ENCODE data around the gene TECPR1. TPM values are rescaled to one million over a fixed set of nuclear protein-coding genes. Genes with fewer than 3 reads are reported as not detected.

TECPR1 gene
- total and polyA plus RNA-seq, 2 experiments from 2014 or later: 8.2 to 27.8 TPM

- H3K79me2 ChIP-seq (ENCODE audit: insufficient read depth): peaks cover 22% of the 10 kb centered on the region
- WGBS, 2 experiments (ENCODE audit: low coverage in 1 of 2, low lambda C conversion rate in 2 of 2, missing lambda C conversion rate in 2 of 2): 95% methylated on average over 12 of the region's 12 CpGs
- H3K4me3 ChIP-seq: no peak overlapping the region
These were observed 44.8 kb upstream of the TECPR1 start for GRCh38 chr7:98296833-98297232.

GRCh38 chr7:98295467-98296192 is 43.6 kb upstream of the TECPR1 start:
- WGBS, 2 experiments (ENCODE audit: low coverage in 1 of 2, low lambda C conversion rate in 2 of 2, missing lambda C conversion rate in 2 of 2): 40 to 41% methylated on average over 17 to 19 of the region's 19 CpGs
- no peaks in the 10 kb centered on the region for H3K9me3 ChIP-seq (ENCODE audit: low read depth)
- peak; percentile 30 for DNase-seq
- no peaks in the 10 kb centered on the region for H3K4me1 ChIP-seq (ENCODE audit: insufficient read depth)
- peaks cover 5% of the 10 kb centered on the region; the same call in 1 of the 2 replicates for H3F3A ChIP-seq (ENCODE audit: insufficient read depth)
- no peak overlapping the region for H3K27ac ChIP-seq
- no peak overlapping the region for H3K9ac ChIP-seq
- H2AFZ ChIP-seq: no peak overlapping the region
- H3K79me2 ChIP-seq (ENCODE audit: insufficient read depth): peaks cover 34% of the 10 kb centered on the region
- no peaks in the 10 kb centered on the region for H3K27me3 ChIP-seq (replicated peaks; ENCODE audit: insufficient read depth)
- TF ChIP-seq EZH2 (IDR thresholded peaks at IDR 0.05; ENCODE audit: insufficient read depth, poor library complexity, severe bottlenecking) (no peak), EZH2phosphoT487 (IDR thresholded peaks at IDR 0.05; ENCODE audit: insufficient read depth, low read depth) (no peak)
- H4K20me1 ChIP-seq (ENCODE audit: insufficient read depth): 0 out of 2 replicates have a peak, but pooled peaks cover under 1% of the 10 kb centered on the region
- in situ Hi-C loops (cut with MboI): loop anchor here (25.0 kb wide), 1 partner anchor 442 kb away; no protein-coding TSS in a partner anchor
- peaks cover 34% of the 10 kb centered on the region for H3K36me3 ChIP-seq (ENCODE audit: low read depth)
- H3K4me2 ChIP-seq (ENCODE audit: unreplicated experiment): no peak overlapping the region
- no peaks in the 10 kb centered on the region for H3K9me2 ChIP-seq (ENCODE audit: insufficient read depth)
- H3K4me3 ChIP-seq: no peak overlapping the region

More at GRCh38 chr7:98296833-98297232, 44.8 kb upstream of the TECPR1 start:
- no peak overlapping the region for H3K4me2 ChIP-seq (ENCODE audit: unreplicated experiment)
- H2AFZ ChIP-seq: no peak overlapping the region
- H3K9me2 ChIP-seq (ENCODE audit: insufficient read depth): no peaks in the 10 kb centered on the region
- no peaks in the 10 kb centered on the region for H4K20me1 ChIP-seq (ENCODE audit: insufficient read depth)
- DNase-seq: no peak
- H3K27me3 ChIP-seq (replicated peaks; ENCODE audit: insufficient read depth): no peaks in the 10 kb centered on the region
- TF ChIP-seq EZH2phosphoT487 (IDR thresholded peaks at IDR 0.05; ENCODE audit: insufficient read depth, low read depth): no peak
- no peak for TF ChIP-seq EZH2 (IDR thresholded peaks at IDR 0.05; ENCODE audit: insufficient read depth, poor library complexity, severe bottlenecking)
- in situ Hi-C loops (cut with MboI): loop anchor here (25.0 kb wide), 1 partner anchor 440 kb away; no protein-coding TSS in a partner anchor
- no peak overlapping the region for H3K9ac ChIP-seq
- peaks cover 26% of the 10 kb centered on the region for H3K36me3 ChIP-seq (ENCODE audit: low read depth)
- no peak overlapping the region for H3K27ac ChIP-seq
- H3F3A ChIP-seq (ENCODE audit: insufficient read depth): peaks cover 5% of the 10 kb centered on the region; the same call in 1 of the 2 replicates
- H3K4me1 ChIP-seq (ENCODE audit: insufficient read depth): no peaks in the 10 kb centered on the region
- H3K9me3 ChIP-seq (ENCODE audit: low read depth): no peaks in the 10 kb centered on the region

DNA sequence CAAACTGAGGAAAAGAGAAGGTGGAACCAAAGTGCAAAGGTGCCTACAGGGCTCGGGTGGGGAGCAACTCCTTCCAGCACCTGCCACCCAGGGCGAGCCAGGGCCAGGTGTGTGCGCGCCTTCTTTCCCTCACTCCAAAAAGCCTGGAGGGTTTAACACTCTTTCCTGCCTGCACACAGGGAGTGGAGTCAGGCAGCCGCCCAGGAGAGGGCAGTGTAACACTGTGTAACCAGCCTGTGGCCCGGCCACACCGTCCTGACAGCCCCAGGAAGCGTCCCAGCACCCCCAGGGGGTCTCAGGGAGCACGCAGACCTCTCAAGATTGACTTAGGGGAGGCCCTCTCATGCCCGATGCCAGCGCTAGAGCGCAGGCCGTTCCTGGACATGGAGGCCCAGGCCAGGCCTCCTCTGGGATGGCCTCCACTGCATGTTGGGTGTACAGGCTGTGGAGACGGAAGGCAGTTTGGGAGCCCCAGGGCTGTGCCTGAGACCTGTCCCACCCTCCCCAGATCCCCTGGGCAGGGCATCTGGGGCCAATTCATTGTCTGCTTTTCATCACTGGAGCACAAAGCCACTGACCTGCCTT is 42.9 kb upstream of the TECPR1 start:
- peak; percentile 76 for DNase-seq
- no peaks in the 10 kb centered on the region for H3K9me2 ChIP-seq (ENCODE audit: insufficient read depth)
- H3K4me3 ChIP-seq: no peak overlapping the region
- TF ChIP-seq EZH2 (IDR thresholded peaks at IDR 0.05; ENCODE audit: insufficient read depth, poor library complexity, severe bottlenecking): no peak
- H3K36me3 ChIP-seq (ENCODE audit: low read depth): peaks cover 34% of the 10 kb centered on the region
- no peaks in the 10 kb centered on the region for H3K9me3 ChIP-seq (ENCODE audit: low read depth)
- no peak overlapping the region for H3K27ac ChIP-seq
- H2AFZ ChIP-seq: no peak overlapping the region
- no peak overlapping the region for H3K9ac ChIP-seq
- no peaks in the 10 kb centered on the region for H3K27me3 ChIP-seq (replicated peaks; ENCODE audit: insufficient read depth)
- WGBS, 2 experiments (ENCODE audit: low coverage in 1 of 2, low lambda C conversion rate in 2 of 2, missing lambda C conversion rate in 2 of 2): 46 to 47% methylated on average over 14 of the region's 14 CpGs
- in situ Hi-C loops (cut with MboI): loop anchor here (25.0 kb wide), 1 partner anchor 442 kb away; no protein-coding TSS in a partner anchor
- H3F3A ChIP-seq (ENCODE audit: insufficient read depth): peaks cover 5% of the 10 kb centered on the region; the same call in 1 of the 2 replicates
- H3K4me2 ChIP-seq (ENCODE audit: unreplicated experiment): no peak overlapping the region
- no peaks in the 10 kb centered on the region for H3K4me1 ChIP-seq (ENCODE audit: insufficient read depth)
- 0 out of 2 replicates have a peak, but pooled peaks cover 2% of the 10 kb centered on the region for H4K20me1 ChIP-seq (ENCODE audit: insufficient read depth)
- H3K79me2 ChIP-seq (ENCODE audit: insufficient read depth): peaks cover 41% of the 10 kb centered on the region

DNA sequence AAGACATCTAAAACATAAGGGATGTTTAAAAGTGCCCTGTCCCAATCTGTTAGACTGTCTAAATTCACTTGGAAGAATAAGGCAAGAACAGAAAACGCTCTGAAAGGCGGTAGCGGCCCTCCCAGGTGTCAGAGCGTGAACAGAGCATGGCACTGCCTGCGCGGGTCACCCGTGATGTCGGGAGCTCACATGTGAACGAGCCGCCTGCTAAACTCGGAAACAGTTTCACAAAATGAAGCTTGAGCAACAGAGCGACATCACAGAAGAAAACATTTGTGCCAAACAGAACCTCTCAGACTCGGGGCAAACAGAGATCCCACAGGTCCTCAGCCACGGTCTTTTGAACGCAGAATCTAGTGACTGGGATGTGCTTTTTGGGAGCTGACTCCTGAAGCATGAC is 42.3 kb upstream of the TECPR1 start:
- H3K4me2 ChIP-seq (ENCODE audit: unreplicated experiment): no peak overlapping the region
- no peaks in the 10 kb centered on the region for H3K9me2 ChIP-seq (ENCODE audit: insufficient read depth)
- no peaks in the 10 kb centered on the region for H3K9me3 ChIP-seq (ENCODE audit: low read depth)
- 83 to 91% methylated on average over 15 of the region's 15 CpGs for WGBS, 2 experiments (ENCODE audit: low coverage in 1 of 2, low lambda C conversion rate in 2 of 2, missing lambda C conversion rate in 2 of 2)
- H3K4me3 ChIP-seq: no peak overlapping the region
- no peaks in the 10 kb centered on the region for H3K4me1 ChIP-seq (ENCODE audit: insufficient read depth)
- 0 out of 2 replicates have a peak, but pooled peaks cover 2% of the 10 kb centered on the region for H4K20me1 ChIP-seq (ENCODE audit: insufficient read depth)
- no peak overlapping the region for H2AFZ ChIP-seq
- H3K27ac ChIP-seq: no peak overlapping the region
- H3K9ac ChIP-seq: no peak overlapping the region
- peaks cover 5% of the 10 kb centered on the region; the same call in 1 of the 2 replicates for H3F3A ChIP-seq (ENCODE audit: insufficient read depth)
- peaks cover 34% of the 10 kb centered on the region for H3K36me3 ChIP-seq (ENCODE audit: low read depth)
- H3K79me2 ChIP-seq (ENCODE audit: insufficient read depth): peaks cover 47% of the 10 kb centered on the region
- TF ChIP-seq EZH2 (IDR thresholded peaks at IDR 0.05; ENCODE audit: insufficient read depth, poor library complexity, severe bottlenecking) (no peak), EZH2phosphoT487 (IDR thresholded peaks at IDR 0.05; ENCODE audit: insufficient read depth, low read depth) (no peak)
- in situ Hi-C loops (cut with MboI): loop anchor here (25.0 kb wide), 1 partner anchor 443 kb away; no protein-coding TSS in a partner anchor
- H3K27me3 ChIP-seq (replicated peaks; ENCODE audit: insufficient read depth): no peaks in the 10 kb centered on the region
- no peak for DNase-seq

All from GM23248 (cell line).